Endodermal cell (in vitro differentiated cells): ENCODE data around the gene RAB3A. TPM values are rescaled to one million over a fixed set of nuclear protein-coding genes. Genes with fewer than 3 reads are reported as not detected.

Experiments
- DNase-seq: peaks from one replicate; pipeline ENCODE4 v3.0.0-alpha.2; 2017
- H3K27ac ChIP-seq: 2 replicates; pipeline ENCODE4 v1.5.1; 2013; ENCODE audit warnings: mild to moderate bottlenecking, low read depth, low read length, moderate library complexity
- H3K27me3 ChIP-seq: 2 replicates; pipeline ENCODE4 v1.6.1; 2013; ENCODE audit warnings: mild to moderate bottlenecking, low read length, moderate library complexity; ENCODE audit not compliant: insufficient read depth, control insufficient read depth, poor library complexity, severe bottlenecking
- H3K36me3 ChIP-seq: 2 replicates; pipeline ENCODE4 v1.7.0; 2013; ENCODE audit warnings: mild to moderate bottlenecking, low read length, moderate library complexity; ENCODE audit not compliant: control insufficient read depth, insufficient read depth
- H3K4me1 ChIP-seq: one replicate; pipeline ENCODE4 v1.7.0; 2013; ENCODE audit warnings: low read length; ENCODE audit not compliant: control insufficient read depth, insufficient read depth
- H3K4me3 ChIP-seq: 2 replicates; pipeline ENCODE4 v1.5.1; 2013; ENCODE audit warnings: mild to moderate bottlenecking, low read length, moderate library complexity
- H3K9ac ChIP-seq: 2 replicates; pipeline ENCODE4 v1.6.1; 2013; ENCODE audit warnings: mild to moderate bottlenecking, low read length, moderate library complexity; ENCODE audit not compliant: poor library complexity, severe bottlenecking; ENCODE audit errors: extremely low read depth
- H3K9me3 ChIP-seq: 2 replicates; pipeline ENCODE4 v1.6.1; 2013; ENCODE audit warnings: mild to moderate bottlenecking, low read length, moderate library complexity; ENCODE audit not compliant: control insufficient read depth
- H3K27ac Mint-ChIP-seq: 2 replicates; pipeline ENCODE4 v1.8.0; 2020; ENCODE audit warnings: mixed read lengths
- H3K27me3 Mint-ChIP-seq: 2 replicates; pipeline ENCODE4 v1.8.0; 2021; ENCODE audit warnings: mild to moderate bottlenecking, mixed read lengths; ENCODE audit not compliant: insufficient read depth
- H3K36me3 Mint-ChIP-seq: 2 replicates; pipeline ENCODE4 v1.8.0; 2020; ENCODE audit warnings: low read depth, mixed read lengths
- H3K4me1 Mint-ChIP-seq: 2 replicates; pipeline ENCODE4 v1.8.0; 2020; ENCODE audit warnings: mixed read lengths
- H3K4me3 Mint-ChIP-seq: 2 replicates; pipeline ENCODE4 v1.8.0; 2020; ENCODE audit warnings: mild to moderate bottlenecking, moderate library complexity, mixed read lengths
- H3K9me3 Mint-ChIP-seq: 2 replicates; pipeline ENCODE4 v1.8.0; 2020; ENCODE audit warnings: mild to moderate bottlenecking, mixed read lengths
- CTCF ChIP-seq: fragments of 200-600 bp; sonication (generic); conservative IDR thresholded peaks from 2 replicates; pipeline ENCODE4 v1.5.0; 2021; ENCODE audit warnings: antibody characterized with exemption, mild to moderate bottlenecking
- WGBS, 2 experiments: methylation state at CpG; one replicate each; pipeline versions ENCODE4 v1.1.5 to v1.1.7; 2013; ENCODE audit warnings: missing lambda C conversion rate in 2 of 2, mixed read lengths in 1 of 2; ENCODE audit not compliant: insufficient coverage in 1 of 2, insufficient read length in 1 of 2; 5-methylcytosine and 5-hydroxymethylcytosine counted together
- total RNA-seq, 2 donors: library from RNA; stranded (reverse); fragmentation: NEBNext Ultra II Directional in 1 of 2; extraction: Animal tissue kit (Norgen Biotek cat#: 25700) in 1 of 2; gene quantifications; 2 replicates in 1 of 2; 3 replicates in 1 of 2; pipeline ENCODE4 v1.2.1, GENCODE V29; 2021

Gene RAB3A
- total RNA-seq, 2 donors from 2014 or later = 3.6 to 3.9 TPM

GRCh38 chr19:18218600-18218999 lies 14.8 kb upstream of the RAB3A start:
- no peaks in the 10 kb centered on the region for H3K36me3 ChIP-seq
- H3K4me1 ChIP-seq = no peaks in the 10 kb centered on the region
- H3K4me3 ChIP-seq = no peak overlapping the region
- no peak for DNase-seq
- no peaks in the 10 kb centered on the region for H3K36me3 Mint-ChIP-seq
- H3K27ac ChIP-seq = no peak overlapping the region
- WGBS, 2 experiments = 67% methylated on average over 3 of the region's 3 CpGs; no CpG with 5 or more reads in 1 of the 2 experiments
- H3K4me3 Mint-ChIP-seq = no peak overlapping the region
- H3K27me3 Mint-ChIP-seq = peaks cover 14% of the 10 kb centered on the region
- TF ChIP-seq CTCF = no peak
- H3K9ac ChIP-seq = no peak overlapping the region
- H3K4me1 Mint-ChIP-seq = peaks cover 3% of the 10 kb centered on the region
- H3K27me3 ChIP-seq = peaks cover 9% of the 10 kb centered on the region
- no peaks in the 10 kb centered on the region for H3K9me3 Mint-ChIP-seq
- no peaks in the 10 kb centered on the region for H3K9me3 ChIP-seq
- no peak overlapping the region for H3K27ac Mint-ChIP-seq

- no peaks in the 10 kb centered on the region for H3K9me3 Mint-ChIP-seq
- no peak for DNase-seq
- H3K36me3 Mint-ChIP-seq = no peaks in the 10 kb centered on the region
Observed at GRCh38 chr19:18218159-18218558, 14.3 kb upstream of the RAB3A start.

GRCh38 chr19:18216789-18217188 lies 12.9 kb upstream of the RAB3A start:
- Histone ChIP-seq H3K27ac (no peak overlapping the region), H3K9me3 (no peaks in the 10 kb centered on the region), H3K4me1 (no peaks in the 10 kb centered on the region), H3K4me3 (no peak overlapping the region), H3K27me3 (peaks cover 9% of the 10 kb centered on the region), H3K9ac (no peak overlapping the region), H3K36me3 (no peaks in the 10 kb centered on the region)
- H3K36me3 Mint-ChIP-seq = no peaks in the 10 kb centered on the region
- DNase-seq = no peak
- H3K27ac Mint-ChIP-seq = no peak overlapping the region
- H3K27me3 Mint-ChIP-seq = peaks cover 12% of the 10 kb centered on the region
- WGBS, 2 experiments = 80 to 88% methylated on average over 1 to 8 of the region's 8 CpGs
- H3K4me1 Mint-ChIP-seq = peaks cover 3% of the 10 kb centered on the region
- no peak for TF ChIP-seq CTCF
- H3K4me3 Mint-ChIP-seq = no peak overlapping the region
- no peaks in the 10 kb centered on the region for H3K9me3 Mint-ChIP-seq

More at GRCh38 chr19:18218159-18218558, 14.3 kb upstream of the RAB3A start:
- H3K4me3 ChIP-seq = no peak overlapping the region
- H3K27ac ChIP-seq = no peak overlapping the region
- no peak overlapping the region for H3K9ac ChIP-seq
- peaks cover 3% of the 10 kb centered on the region for H3K4me1 Mint-ChIP-seq
- WGBS, 2 experiments = 88 to 92% methylated on average over 15 to 17 of the region's 17 CpGs
- H3K27ac Mint-ChIP-seq = no peak overlapping the region
- H3K4me3 Mint-ChIP-seq = no peak overlapping the region
- TF ChIP-seq CTCF = no peak
- H3K27me3 ChIP-seq = peaks cover 9% of the 10 kb centered on the region
- peaks cover 14% of the 10 kb centered on the region for H3K27me3 Mint-ChIP-seq
- no peaks in the 10 kb centered on the region for H3K4me1 ChIP-seq
- H3K36me3 ChIP-seq = no peaks in the 10 kb centered on the region
- H3K9me3 ChIP-seq = no peaks in the 10 kb centered on the region
